ENCODE measurements around the gene MAD1L1.

- TF ChIP-seq CTCF (IDR thresholded peaks at IDR 0.05) (no peak), POLR2A (IDR thresholded peaks at IDR 0.05) (no peak)
These were observed 158.1 kb downstream of the MAD1L1 start for GRCh38 chr7:2074691-2075090.
